Measurements from ENCODE around the gene ASRGL1.
A peak's percentile ranks its signal among the peaks of the same experiment; 100 is the strongest.
"Not testable (repeated sequence)": the region's sequence is repeated elsewhere in the genome, so short reads cannot be mapped to it uniquely, and the experiment has no call there.

ASRGL1 gene

DNA sequence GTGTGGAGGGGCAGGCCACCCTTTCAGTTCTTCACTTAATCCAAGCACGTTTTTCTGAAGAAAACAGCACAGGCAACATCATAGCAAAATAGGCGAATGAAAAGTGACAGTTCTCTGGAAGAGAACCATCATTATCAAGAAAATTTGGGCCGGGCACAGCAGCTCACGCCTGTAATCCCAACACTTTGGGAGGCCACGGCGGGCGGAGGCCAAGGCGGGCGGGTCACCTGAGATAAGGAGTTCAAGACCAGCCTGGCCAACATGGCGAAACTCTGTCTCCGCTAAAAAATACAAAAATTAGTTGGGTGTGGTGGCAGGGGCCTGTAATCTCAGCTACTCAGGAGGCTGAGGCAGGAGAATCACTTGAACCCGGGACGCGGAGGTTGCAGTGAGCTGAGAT, 9.7 kb upstream of the ASRGL1 start:
- H3K27ac ChIP-seq (ENCODE audit: low read depth, low read length); H3K36me3 ChIP-seq (ENCODE audit: control insufficient read depth, insufficient read depth, low read length); H3K79me1 ChIP-seq (ENCODE audit: low read length); H3K4me2 ChIP-seq (ENCODE audit: low read length); H3K4ac ChIP-seq (ENCODE audit: low read depth, low read length); H3K18ac ChIP-seq (ENCODE audit: low read length); H3K4me3 ChIP-seq (ENCODE audit: low read length); H3K27me3 ChIP-seq (ENCODE audit: insufficient read depth, low read length, poor library complexity); H2BK5ac ChIP-seq (ENCODE audit: low read length); H3K9ac ChIP-seq (ENCODE audit: low read length); H3K4me1 ChIP-seq (ENCODE audit: control insufficient read depth, low read depth, low read length); DNase-seq; H2AK5ac ChIP-seq (ENCODE audit: low read length); H3K23ac ChIP-seq (ENCODE audit: low read length); H3K79me2 ChIP-seq (ENCODE audit: control insufficient read depth, insufficient read depth, low read length); H2BK15ac ChIP-seq (replicated peaks; ENCODE audit: low read depth); H2BK120ac ChIP-seq (ENCODE audit: low read depth, low read length); H4K5ac ChIP-seq (ENCODE audit: low read length); H3K56ac ChIP-seq (ENCODE audit: low read length); H4K8ac ChIP-seq (ENCODE audit: low read depth, low read length): not testable (repeated sequence)
- WGBS (ENCODE audit: extremely low coverage, insufficient coverage, low lambda C conversion rate): no CpG with 5 or more reads among the region's 14 CpGs

DNA sequence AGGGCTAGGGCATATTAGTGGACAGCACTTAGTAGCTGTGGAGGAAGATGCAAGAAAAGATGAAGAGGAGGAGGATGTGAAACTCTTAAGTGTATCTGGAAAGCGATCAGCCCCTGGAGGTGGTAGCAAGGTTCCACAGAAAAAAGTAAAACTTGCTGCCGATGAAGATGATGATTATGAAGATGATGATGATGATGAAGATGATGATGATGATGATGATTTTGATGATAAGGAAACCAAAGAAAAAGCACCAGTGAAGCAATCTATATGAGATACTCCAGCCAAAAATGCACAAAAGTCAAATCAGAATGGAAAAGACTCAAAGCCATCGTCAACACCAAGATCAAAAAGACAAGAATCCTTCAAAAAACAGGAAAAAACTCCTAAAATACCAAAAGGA, 6.0 kb upstream of the ASRGL1 start:
- H2AK5ac ChIP-seq (ENCODE audit: low read length); H3K36me3 ChIP-seq (ENCODE audit: control insufficient read depth, insufficient read depth, low read length); H3K4me3 ChIP-seq (ENCODE audit: low read length); H3K27ac ChIP-seq (ENCODE audit: low read depth, low read length); DNase-seq; H4K8ac ChIP-seq (ENCODE audit: low read depth, low read length); H4K5ac ChIP-seq (ENCODE audit: low read length); H3K4me2 ChIP-seq (ENCODE audit: low read length); H3K4ac ChIP-seq (ENCODE audit: low read depth, low read length); H2BK5ac ChIP-seq (ENCODE audit: low read length); H3K4me1 ChIP-seq (ENCODE audit: control insufficient read depth, low read depth, low read length); H3K9ac ChIP-seq (ENCODE audit: low read length); H3K79me1 ChIP-seq (ENCODE audit: low read length); H3K79me2 ChIP-seq (ENCODE audit: control insufficient read depth, insufficient read depth, low read length); H3K18ac ChIP-seq (ENCODE audit: low read length); H3K27me3 ChIP-seq (ENCODE audit: insufficient read depth, low read length, poor library complexity); H2BK15ac ChIP-seq (replicated peaks; ENCODE audit: low read depth); H3K23ac ChIP-seq (ENCODE audit: low read length); H3K56ac ChIP-seq (ENCODE audit: low read length); H2BK120ac ChIP-seq (ENCODE audit: low read depth, low read length): not testable (repeated sequence)
- 100% methylated on average over 1 of the region's 3 CpGs for WGBS (ENCODE audit: extremely low coverage, insufficient coverage, low lambda C conversion rate)

- no peak for DNase-seq
- H4K5ac ChIP-seq (ENCODE audit: low read length): no peak overlapping the region
Observed at GRCh38 chr11:62333768-62334167, 3.5 kb upstream of the ASRGL1 start.

DNA sequence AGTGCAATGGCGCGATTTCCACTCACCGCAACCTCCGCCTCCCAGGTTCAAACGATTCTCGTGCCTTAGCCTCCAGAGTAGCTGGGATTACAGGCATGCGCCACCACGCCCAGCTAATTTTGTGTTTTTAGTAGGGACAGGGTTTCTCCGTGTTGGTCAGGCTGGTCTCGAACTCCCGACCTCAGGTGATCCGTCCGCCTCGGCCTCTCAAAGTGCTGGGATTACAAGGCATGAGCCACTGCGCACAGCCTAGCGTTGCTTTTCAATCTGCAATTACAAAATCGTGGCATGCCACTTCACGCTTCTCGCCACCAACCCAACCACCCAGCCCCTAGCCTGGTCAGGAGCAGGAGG, 322 bp upstream of the ASRGL1 start:
- not testable (repeated sequence) for H2AK5ac ChIP-seq (ENCODE audit: low read length); H3K4ac ChIP-seq (ENCODE audit: low read depth, low read length); H3K36me3 ChIP-seq (ENCODE audit: control insufficient read depth, insufficient read depth, low read length); H3K27me3 ChIP-seq (ENCODE audit: insufficient read depth, low read length, poor library complexity); H3K79me1 ChIP-seq (ENCODE audit: low read length); H3K56ac ChIP-seq (ENCODE audit: low read length); H3K4me3 ChIP-seq (ENCODE audit: low read length); DNase-seq; H2BK120ac ChIP-seq (ENCODE audit: low read depth, low read length); H3K9ac ChIP-seq (ENCODE audit: low read length); H3K79me2 ChIP-seq (ENCODE audit: control insufficient read depth, insufficient read depth, low read length); H4K8ac ChIP-seq (ENCODE audit: low read depth, low read length); H2BK5ac ChIP-seq (ENCODE audit: low read length); H3K18ac ChIP-seq (ENCODE audit: low read length); H2BK15ac ChIP-seq (replicated peaks; ENCODE audit: low read depth); H3K4me1 ChIP-seq (ENCODE audit: control insufficient read depth, low read depth, low read length); H3K27ac ChIP-seq (ENCODE audit: low read depth, low read length); H3K23ac ChIP-seq (ENCODE audit: low read length); H4K5ac ChIP-seq (ENCODE audit: low read length)
- H3K4me2 ChIP-seq (ENCODE audit: low read length): peak overlapping the region; percentile 2
- no CpG with 5 or more reads among the region's 19 CpGs for WGBS (ENCODE audit: extremely low coverage, insufficient coverage, low lambda C conversion rate)

More at GRCh38 chr11:62333768-62334167, 3.5 kb upstream of the ASRGL1 start:
- Histone ChIP-seq H2BK5ac (ENCODE audit: low read length) (no peak overlapping the region), H3K27ac (ENCODE audit: low read depth, low read length) (no peak overlapping the region), H3K4me1 (ENCODE audit: control insufficient read depth, low read depth, low read length) (no peaks in the 10 kb centered on the region), H3K9ac (ENCODE audit: low read length) (no peak overlapping the region), H4K8ac (ENCODE audit: low read depth, low read length) (no peak overlapping the region), H2BK120ac (ENCODE audit: low read depth, low read length) (no peak overlapping the region), H3K79me2 (ENCODE audit: control insufficient read depth, insufficient read depth, low read length) (no peaks in the 10 kb centered on the region), H3K27me3 (ENCODE audit: insufficient read depth, low read length, poor library complexity) (no peaks in the 10 kb centered on the region), H3K4me3 (ENCODE audit: low read length) (no peak overlapping the region), H3K79me1 (ENCODE audit: low read length) (no peaks in the 10 kb centered on the region), H3K56ac (ENCODE audit: low read length) (no peak overlapping the region), H2BK15ac (replicated peaks; ENCODE audit: low read depth) (no peak overlapping the region), H3K18ac (ENCODE audit: low read length) (no peak overlapping the region), H3K23ac (ENCODE audit: low read length) (no peak overlapping the region), H3K36me3 (ENCODE audit: control insufficient read depth, insufficient read depth, low read length) (no peaks in the 10 kb centered on the region), H3K4ac (ENCODE audit: low read depth, low read length) (no peak overlapping the region), H3K4me2 (ENCODE audit: low read length) (no peak overlapping the region), H2AK5ac (ENCODE audit: low read length) (no peak overlapping the region)
- WGBS (ENCODE audit: extremely low coverage, insufficient coverage, low lambda C conversion rate): no CpG with 5 or more reads among the region's 5 CpGs

DNA sequence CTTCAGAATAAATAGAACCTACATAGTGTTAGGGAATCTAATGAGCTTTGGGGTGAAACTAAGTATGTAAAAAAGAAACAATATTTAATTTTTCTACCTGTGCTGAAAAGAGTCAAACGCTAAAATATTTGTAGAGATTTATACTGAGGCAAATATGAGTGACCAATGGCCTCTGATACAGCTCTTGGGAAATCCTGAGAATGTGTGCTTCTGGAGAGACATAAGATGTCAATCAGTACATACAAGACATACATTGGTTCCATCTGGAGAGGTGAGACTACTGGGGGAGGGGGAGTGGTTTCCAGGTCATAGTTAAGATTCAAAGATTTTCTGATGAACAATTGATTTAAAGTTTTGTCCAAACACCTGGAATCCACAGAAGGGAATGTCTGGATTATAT, 970 bp downstream of the ASRGL1 start:
- H2BK120ac ChIP-seq (ENCODE audit: low read depth, low read length): no peak overlapping the region
- H3K27ac ChIP-seq (ENCODE audit: low read depth, low read length): no peak overlapping the region
- H4K5ac ChIP-seq (ENCODE audit: low read length): no peak overlapping the region
- H3K4me1 ChIP-seq (ENCODE audit: control insufficient read depth, low read depth, low read length): no peaks in the 10 kb centered on the region
- H3K79me2 ChIP-seq (ENCODE audit: control insufficient read depth, insufficient read depth, low read length): no peaks in the 10 kb centered on the region
- no peak overlapping the region for H2BK15ac ChIP-seq (replicated peaks; ENCODE audit: low read depth)
- no peak overlapping the region for H3K4me3 ChIP-seq (ENCODE audit: low read length)
- H3K56ac ChIP-seq (ENCODE audit: low read length): no peak overlapping the region
- H2AK5ac ChIP-seq (ENCODE audit: low read length): no peak overlapping the region
- peak overlapping the region; percentile 93 for H3K4me2 ChIP-seq (ENCODE audit: low read length)
- no peak overlapping the region for H3K4ac ChIP-seq (ENCODE audit: low read depth, low read length)
- no peaks in the 10 kb centered on the region for H3K79me1 ChIP-seq (ENCODE audit: low read length)
- DNase-seq: no peak
- H3K18ac ChIP-seq (ENCODE audit: low read length): no peak overlapping the region
- no peak overlapping the region for H2BK5ac ChIP-seq (ENCODE audit: low read length)
- no peak overlapping the region for H3K23ac ChIP-seq (ENCODE audit: low read length)
- WGBS (ENCODE audit: extremely low coverage, insufficient coverage, low lambda C conversion rate): no CpG with 5 or more reads among the region's 1 CpG
- H3K9ac ChIP-seq (ENCODE audit: low read length): peak overlapping the region; percentile 72
- no peaks in the 10 kb centered on the region for H3K27me3 ChIP-seq (ENCODE audit: insufficient read depth, low read length, poor library complexity)
- H3K36me3 ChIP-seq (ENCODE audit: control insufficient read depth, insufficient read depth, low read length): no peaks in the 10 kb centered on the region
- H4K8ac ChIP-seq (ENCODE audit: low read depth, low read length): no peak overlapping the region

DNA sequence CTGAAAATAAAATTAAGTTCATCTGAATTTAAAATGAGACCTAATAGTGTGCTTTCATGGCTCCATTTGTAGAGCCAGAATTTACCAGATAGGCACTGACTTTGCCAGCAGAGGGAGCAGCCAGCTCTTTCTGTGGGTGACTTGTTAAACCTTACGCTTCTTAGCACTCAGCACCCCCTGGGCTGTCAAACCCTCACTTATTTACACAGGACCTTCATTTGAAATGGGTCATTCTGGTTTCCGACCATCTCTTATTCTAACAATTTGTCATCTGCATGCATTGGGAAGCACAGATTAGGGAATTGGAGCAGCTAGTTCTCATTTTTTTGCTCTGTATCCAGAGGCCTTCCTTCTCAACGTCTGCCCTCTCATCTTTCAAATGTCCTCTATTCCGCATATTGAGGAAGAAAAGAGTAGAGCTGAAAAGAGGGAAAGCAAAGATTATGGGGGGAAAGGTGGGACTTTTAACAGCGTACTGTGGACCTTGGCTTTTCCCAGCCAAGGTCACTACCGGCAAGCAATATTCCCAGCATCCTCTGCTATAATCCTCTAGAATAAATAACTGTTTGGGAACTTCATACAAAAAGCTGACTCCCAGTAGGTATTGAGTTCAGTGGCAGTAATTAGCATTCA, 3.1 kb downstream of the ASRGL1 start:
- peak; percentile 69 for DNase-seq
- no peak overlapping the region for H2BK120ac ChIP-seq (ENCODE audit: low read depth, low read length)
- H4K8ac ChIP-seq (ENCODE audit: low read depth, low read length): no peak overlapping the region
- H3K4me1 ChIP-seq (ENCODE audit: control insufficient read depth, low read depth, low read length): no peaks in the 10 kb centered on the region
- H3K9ac ChIP-seq (ENCODE audit: low read length): no peak overlapping the region
- H3K4me2 ChIP-seq (ENCODE audit: low read length): no peak overlapping the region
- no peak overlapping the region for H3K4ac ChIP-seq (ENCODE audit: low read depth, low read length)
- no peaks in the 10 kb centered on the region for H3K79me1 ChIP-seq (ENCODE audit: low read length)
- no peak overlapping the region for H3K4me3 ChIP-seq (ENCODE audit: low read length)
- no peaks in the 10 kb centered on the region for H3K27me3 ChIP-seq (ENCODE audit: insufficient read depth, low read length, poor library complexity)
- no peak overlapping the region for H4K5ac ChIP-seq (ENCODE audit: low read length)
- WGBS (ENCODE audit: extremely low coverage, insufficient coverage, low lambda C conversion rate): no CpG with 5 or more reads among the region's 6 CpGs
- no peak overlapping the region for H3K18ac ChIP-seq (ENCODE audit: low read length)
- no peak overlapping the region for H3K56ac ChIP-seq (ENCODE audit: low read length)
- no peak overlapping the region for H2BK5ac ChIP-seq (ENCODE audit: low read length)
- no peak overlapping the region for H2AK5ac ChIP-seq (ENCODE audit: low read length)
- no peak overlapping the region for H2BK15ac ChIP-seq (replicated peaks; ENCODE audit: low read depth)
- no peaks in the 10 kb centered on the region for H3K79me2 ChIP-seq (ENCODE audit: control insufficient read depth, insufficient read depth, low read length)
- no peak overlapping the region for H3K27ac ChIP-seq (ENCODE audit: low read depth, low read length)
- H3K36me3 ChIP-seq (ENCODE audit: control insufficient read depth, insufficient read depth, low read length): no peaks in the 10 kb centered on the region
- H3K23ac ChIP-seq (ENCODE audit: low read length): no peak overlapping the region

All from mesendoderm (in vitro differentiated cells).